ENCODE measurements around the gene SRPRA.

DNA sequence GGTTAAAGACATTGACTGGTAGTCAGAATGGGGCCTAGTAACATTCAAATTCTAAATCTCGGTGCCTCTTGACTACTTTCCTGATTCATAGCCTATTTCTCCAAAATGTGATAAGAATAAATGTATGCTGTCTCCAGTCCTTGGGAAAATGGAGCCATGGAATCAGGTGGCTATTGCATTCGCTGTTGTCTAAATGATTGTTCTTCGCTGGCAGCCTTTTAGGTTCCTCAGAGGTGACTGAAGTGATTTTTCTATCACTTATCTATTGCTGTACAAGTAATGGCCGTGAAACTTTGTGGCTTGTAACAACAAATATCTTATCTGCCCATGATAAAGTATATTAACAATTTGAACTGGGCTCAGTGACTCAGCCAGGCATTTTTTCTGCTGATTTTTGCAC lies 15.4 kb downstream of the SRPRA start:
- TF ChIP-seq, protein P1, sequence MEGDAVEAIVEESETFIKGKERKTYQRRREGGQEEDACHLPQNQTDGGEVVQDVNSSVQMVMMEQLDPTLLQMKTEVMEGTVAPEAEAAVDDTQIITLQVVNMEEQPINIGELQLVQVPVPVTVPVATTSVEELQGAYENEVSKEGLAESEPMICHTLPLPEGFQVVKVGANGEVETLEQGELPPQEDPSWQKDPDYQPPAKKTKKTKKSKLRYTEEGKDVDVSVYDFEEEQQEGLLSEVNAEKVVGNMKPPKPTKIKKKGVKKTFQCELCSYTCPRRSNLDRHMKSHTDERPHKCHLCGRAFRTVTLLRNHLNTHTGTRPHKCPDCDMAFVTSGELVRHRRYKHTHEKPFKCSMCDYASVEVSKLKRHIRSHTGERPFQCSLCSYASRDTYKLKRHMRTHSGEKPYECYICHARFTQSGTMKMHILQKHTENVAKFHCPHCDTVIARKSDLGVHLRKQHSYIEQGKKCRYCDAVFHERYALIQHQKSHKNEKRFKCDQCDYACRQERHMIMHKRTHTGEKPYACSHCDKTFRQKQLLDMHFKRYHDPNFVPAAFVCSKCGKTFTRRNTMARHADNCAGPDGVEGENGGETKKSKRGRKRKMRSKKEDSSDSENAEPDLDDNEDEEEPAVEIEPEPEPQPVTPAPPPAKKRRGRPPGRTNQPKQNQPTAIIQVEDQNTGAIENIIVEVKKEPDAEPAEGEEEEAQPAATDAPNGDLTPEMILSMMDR (IDR thresholded peaks at IDR 0.05; ENCODE audit: low read length) = no peak
- TF ChIP-seq EZH2 (optimal IDR thresholded peaks at IDR 0.05; ENCODE audit: low read depth, low read length) (no peak), EZH2phosphoT487 (IDR thresholded peaks at IDR 0.05; ENCODE audit: low read length) (no peak)

Data from MM.1S (cell line).